Skin epidermis (tissue), 12 donors: ENCODE measurements around the gene DNAJA2.
"Not testable (repeated sequence)": the region's sequence is repeated elsewhere in the genome, so short reads cannot be mapped to it uniquely, and the experiment has no call there.

ENCODE experiments used
- H3K27ac ChIP-seq, 21 experiments: fragments of 200-600 bp; sonication (generic) in 11 of 21; one replicate each; pipeline ENCODE4 v1.5.0; 2020; ENCODE audit warnings: mild to moderate bottlenecking in 3 of 21, inconsistent platforms in 2 of 21, moderate library complexity in 2 of 21
- H3K4me3 ChIP-seq, 7 experiments: fragments of 200-600 bp; sonication (generic) in 2 of 7; one replicate each; pipeline ENCODE4 v1.5.0; 2020; ENCODE audit warnings: inconsistent platforms in 2 of 7, mild to moderate bottlenecking in 2 of 7, moderate library complexity in 1 of 7

The DNAJA2 gene

GRCh38 chr16:46973207-46973995, at the start of gene DNAJA2:
Gene DNAJA2, minus strand, starts transcription at chr16:46973674. Its CDS starts 102 bp downstream, at chr16:46973572.
- Histone ChIP-seq H3K4me3 (peak within 1 kb of the TSS; percentile 85 to 94 (median 91)), H3K27ac (peak within 1 kb of the TSS; percentile 91 to 99 (median 95))

- no peak overlapping the region for H3K27ac ChIP-seq
Observed at GRCh38 chr16:47019568-47019967, 46.1 kb upstream of the DNAJA2 start.

GRCh38 chr16:47018223-47018891, 44.9 kb upstream of the DNAJA2 start:
- no peak overlapping the region for H3K27ac ChIP-seq
- no peak overlapping the region for H3K4me3 ChIP-seq

More at GRCh38 chr16:47019568-47019967, 46.1 kb upstream of the DNAJA2 start:
- no peak overlapping the region for H3K4me3 ChIP-seq

- H3K27ac ChIP-seq = no peak overlapping the region
- no peak overlapping the region for H3K4me3 ChIP-seq
Observed at GRCh38 chr16:47017636-47018035, 44.2 kb upstream of the DNAJA2 start.

- H3K4me3 ChIP-seq = no peak overlapping the region
- H3K27ac ChIP-seq = peak overlapping the region in 1 of 21 experiments; percentile 15
Observed at GRCh38 chr16:47016700-47017133, 43.2 kb upstream of the DNAJA2 start.

- no peak overlapping the region for H3K4me3 ChIP-seq
Observed at GRCh38 chr16:47013910-47014309, 40.4 kb upstream of the DNAJA2 start.

GRCh38 chr16:47013172-47013571, 39.7 kb upstream of the DNAJA2 start:
- Histone ChIP-seq H3K4me3 (no peak overlapping the region), H3K27ac (no peak overlapping the region)

More at GRCh38 chr16:47013910-47014309, 40.4 kb upstream of the DNAJA2 start:
- no peak overlapping the region for H3K27ac ChIP-seq

- H3K27ac ChIP-seq, H3K4me3 ChIP-seq: not testable (repeated sequence)
Observed at GRCh38 chr16:47010812-47011211, 37.3 kb upstream of the DNAJA2 start.

GRCh38 chr16:47008612-47009011, 35.1 kb upstream of the DNAJA2 start:
- Histone ChIP-seq H3K4me3 (no peak overlapping the region), H3K27ac (no peak overlapping the region)

GRCh38 chr16:47008174-47008573, 34.7 kb upstream of the DNAJA2 start:
- Histone ChIP-seq H3K4me3 (no peak overlapping the region), H3K27ac (no peak overlapping the region)

GRCh38 chr16:47004652-47005051, 31.2 kb upstream of the DNAJA2 start:
- no peak overlapping the region for H3K27ac ChIP-seq
- no peak overlapping the region for H3K4me3 ChIP-seq

GRCh38 chr16:47000066-47000465, 26.6 kb upstream of the DNAJA2 start:
- H3K27ac ChIP-seq, H3K4me3 ChIP-seq: not testable (repeated sequence)

GRCh38 chr16:46997844-46998243, 24.4 kb upstream of the DNAJA2 start:
- Histone ChIP-seq H3K27ac (no peak overlapping the region), H3K4me3 (no peak overlapping the region)

- no peak overlapping the region for H3K27ac ChIP-seq
- H3K4me3 ChIP-seq = no peak overlapping the region
Observed at GRCh38 chr16:46996952-46997458, 23.5 kb upstream of the DNAJA2 start.

- no peak overlapping the region for H3K27ac ChIP-seq
Observed at GRCh38 chr16:46996391-46996790, 22.9 kb upstream of the DNAJA2 start.

GRCh38 chr16:46991729-46992704, 18.5 kb upstream of the DNAJA2 start:
- Histone ChIP-seq H3K27ac (no peak overlapping the region), H3K4me3 (no peak overlapping the region)

More at GRCh38 chr16:46996391-46996790, 22.9 kb upstream of the DNAJA2 start:
- no peak overlapping the region for H3K4me3 ChIP-seq

GRCh38 chr16:46986896-46987295, 13.4 kb upstream of the DNAJA2 start:
- no peak overlapping the region for H3K27ac ChIP-seq
- no peak overlapping the region for H3K4me3 ChIP-seq

- H3K4me3 ChIP-seq = no peak overlapping the region
- H3K27ac ChIP-seq = no peak overlapping the region
Observed at GRCh38 chr16:46986438-46986837, 13.0 kb upstream of the DNAJA2 start.

- no peak overlapping the region for H3K4me3 ChIP-seq
- no peak overlapping the region for H3K27ac ChIP-seq
Observed at GRCh38 chr16:46982335-46982734, 8.9 kb upstream of the DNAJA2 start.

GRCh38 chr16:46980926-46981325, 7.5 kb upstream of the DNAJA2 start:
- no peak overlapping the region for H3K4me3 ChIP-seq
- H3K27ac ChIP-seq = no peak overlapping the region
